GM19240 (cell line): ENCODE data around the gene TBC1D14.

Experiments
- DNase-seq: peaks from one replicate; pipeline ENCODE4 v3.0.0; 2011; ENCODE audit warnings: low spot score; ENCODE audit not compliant: insufficient read length

The TBC1D14 gene

GRCh38 chr4:6945052-6945409 lies 35.4 kb downstream of the TBC1D14 start:
- DNase-seq: no peak

GRCh38 chr4:6946497-6946896 lies 36.9 kb downstream of the TBC1D14 start:
- DNase-seq: no peak

DNA sequence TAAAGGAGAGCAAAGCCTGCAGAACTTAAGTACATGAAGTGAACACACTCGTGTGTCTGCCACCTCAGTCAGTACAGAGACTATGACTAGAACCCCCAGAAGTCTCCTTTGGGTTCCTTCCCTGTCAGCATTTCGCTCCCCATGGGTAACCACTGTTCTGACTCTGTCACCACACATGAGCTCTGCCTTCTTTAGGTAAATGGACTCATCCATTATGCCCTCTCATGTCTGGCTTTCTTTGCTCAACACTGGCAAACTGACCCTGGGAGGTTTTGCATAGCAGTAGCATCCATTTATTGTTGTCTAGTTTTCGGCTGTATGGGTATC lies 38.5 kb downstream of the TBC1D14 start:
- DNase-seq: no peak

DNA sequence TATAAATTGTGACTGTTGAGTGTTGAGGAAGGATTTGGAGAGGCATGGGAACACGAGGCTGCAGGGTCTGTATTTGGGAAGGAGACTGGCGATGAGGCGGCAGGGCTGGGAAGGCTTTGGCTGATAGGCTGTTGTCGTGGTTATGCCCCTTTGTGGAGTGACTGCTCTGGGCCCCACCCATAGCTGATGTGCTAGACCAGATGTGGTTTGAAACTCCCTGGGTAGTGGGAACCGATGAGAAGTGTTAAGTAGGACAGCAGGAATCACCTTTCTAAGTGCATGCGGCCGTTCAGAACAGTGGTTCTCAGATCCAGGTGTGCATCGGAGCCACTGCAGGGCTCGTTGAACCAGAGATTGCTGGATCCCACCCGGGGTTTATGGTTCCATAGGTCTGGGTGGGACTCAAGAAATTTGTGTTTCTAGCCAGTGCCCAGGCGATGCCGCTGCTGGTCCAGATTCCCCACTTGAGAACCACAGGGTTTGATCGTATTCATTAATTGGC lies 42.3 kb downstream of the TBC1D14 start:
- DNase-seq: no peak

DNA sequence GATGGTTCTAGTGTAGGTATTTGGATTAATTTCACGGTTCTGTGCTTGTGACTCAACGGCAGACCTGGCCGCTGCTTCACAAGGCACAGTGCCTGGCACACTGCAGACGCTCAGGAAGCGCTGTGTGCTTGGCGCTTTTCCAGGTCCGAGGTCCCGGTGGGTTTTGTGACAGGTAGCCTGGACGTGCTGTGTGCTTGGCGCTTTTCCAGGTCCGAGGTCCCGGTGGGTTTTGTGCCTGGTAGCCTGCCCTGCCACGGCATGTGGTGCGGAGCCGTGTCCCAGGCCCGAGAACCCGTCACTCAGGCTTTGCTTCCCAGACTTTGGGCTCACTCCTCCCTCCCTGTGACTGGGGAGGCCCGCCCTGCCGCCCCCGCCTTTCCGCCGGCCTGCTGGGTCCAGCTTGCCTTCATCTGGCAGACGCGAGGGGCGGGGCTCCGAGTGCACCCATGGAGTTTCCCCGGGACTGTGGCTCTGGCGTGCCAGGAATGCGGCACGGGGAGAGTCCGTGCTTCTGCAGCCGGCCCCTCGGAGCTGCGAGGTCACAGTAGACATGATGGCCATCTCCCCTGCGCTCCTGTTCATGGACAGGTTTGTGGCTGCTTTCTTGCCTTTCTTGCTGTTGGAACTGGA lies 44.2 kb downstream of the TBC1D14 start:
- DNase-seq: no peak

- no peak for DNase-seq
Measured at GRCh38 chr4:6955261-6955911, 45.8 kb downstream of the TBC1D14 start.

DNA sequence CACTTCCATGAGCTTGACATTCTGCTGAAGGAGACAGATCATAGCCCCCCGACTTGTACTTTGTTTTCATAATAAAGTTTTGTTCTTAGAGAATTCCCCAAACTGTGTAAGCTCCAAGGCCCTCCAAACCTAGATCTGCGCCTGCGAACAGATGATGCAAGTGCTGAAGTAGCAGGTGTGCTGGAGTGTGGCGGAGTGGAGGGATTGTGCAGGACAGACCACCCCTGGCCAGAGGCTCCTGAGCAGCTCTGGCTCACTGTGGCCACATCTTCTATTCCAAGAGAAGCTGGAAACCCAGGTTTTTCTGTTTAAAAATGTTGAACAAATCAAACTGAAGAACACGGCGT lies 46.4 kb downstream of the TBC1D14 start:
- no peak for DNase-seq

DNA sequence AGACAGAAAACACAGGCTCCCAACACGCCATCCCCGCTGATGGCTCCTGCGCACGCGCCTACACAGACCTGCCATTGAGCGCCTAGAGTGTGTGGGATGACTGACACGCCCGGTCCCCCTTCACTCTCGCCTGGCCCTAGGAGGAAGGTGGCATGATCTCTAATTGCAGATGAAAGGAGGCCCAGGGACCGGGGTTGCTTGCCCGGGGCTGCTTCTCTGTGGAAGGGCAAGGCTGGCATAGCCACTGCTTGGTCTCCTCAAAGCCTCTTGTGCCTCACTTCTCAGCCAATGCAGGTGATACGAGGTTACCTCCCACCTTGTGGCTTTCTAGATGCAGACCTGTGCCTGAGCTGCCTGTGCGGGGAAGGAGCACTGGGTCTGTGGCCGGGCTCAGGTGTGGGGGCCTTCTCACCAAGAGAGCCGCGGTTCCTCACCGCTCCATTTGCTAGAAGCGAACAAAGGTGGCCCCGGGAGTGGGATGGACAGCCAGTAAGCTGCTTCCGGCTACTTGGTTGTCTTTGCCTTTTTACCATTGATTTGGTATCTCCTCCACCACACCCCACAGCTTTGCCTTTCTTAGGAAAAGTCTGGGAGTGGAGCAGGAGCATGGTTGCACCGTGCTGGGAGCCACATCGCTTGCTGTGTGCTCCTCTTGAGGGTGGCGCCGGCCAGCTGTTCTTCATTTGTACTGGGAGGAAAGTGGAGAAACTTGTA lies 47.0 kb downstream of the TBC1D14 start:
- DNase-seq: no peak

DNA sequence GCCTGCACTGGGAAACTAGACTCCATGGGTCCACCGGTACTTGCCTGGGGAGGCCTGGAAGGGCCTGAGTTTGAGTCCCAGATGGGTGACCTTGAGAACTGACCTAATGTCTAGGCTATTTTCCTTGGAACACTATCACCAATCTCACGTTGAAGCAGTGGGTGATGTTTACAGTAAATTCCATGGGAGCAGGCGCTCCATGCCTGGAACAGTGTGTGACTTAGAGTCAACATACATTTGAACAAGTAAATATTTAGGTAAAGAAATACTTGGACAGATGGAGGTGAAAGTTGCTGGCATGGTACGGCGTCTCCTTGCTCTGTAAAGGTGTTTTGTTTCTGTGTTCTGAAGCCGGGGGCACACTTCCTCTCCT lies 47.5 kb downstream of the TBC1D14 start:
- DNase-seq: no peak

DNA sequence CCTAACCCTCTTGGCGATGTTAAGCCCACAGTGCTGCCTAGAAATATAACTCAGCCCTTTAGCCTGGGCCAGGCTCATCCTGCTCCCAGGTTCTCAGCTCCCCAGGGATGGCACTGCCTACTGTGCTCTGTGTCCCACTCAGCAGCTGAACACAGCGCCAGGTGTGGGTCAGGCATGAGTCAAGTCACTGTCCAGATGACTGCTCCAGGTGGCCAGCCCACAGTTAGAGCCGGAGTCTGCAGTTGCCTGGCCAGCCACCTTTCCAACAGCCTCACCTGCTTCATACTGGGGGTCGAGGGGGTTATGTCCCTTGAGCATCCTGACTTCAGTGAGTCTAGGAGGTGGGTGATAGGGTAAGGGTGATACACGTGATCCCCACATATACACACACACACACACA lies 48.4 kb downstream of the TBC1D14 start:
- no peak for DNase-seq

DNA sequence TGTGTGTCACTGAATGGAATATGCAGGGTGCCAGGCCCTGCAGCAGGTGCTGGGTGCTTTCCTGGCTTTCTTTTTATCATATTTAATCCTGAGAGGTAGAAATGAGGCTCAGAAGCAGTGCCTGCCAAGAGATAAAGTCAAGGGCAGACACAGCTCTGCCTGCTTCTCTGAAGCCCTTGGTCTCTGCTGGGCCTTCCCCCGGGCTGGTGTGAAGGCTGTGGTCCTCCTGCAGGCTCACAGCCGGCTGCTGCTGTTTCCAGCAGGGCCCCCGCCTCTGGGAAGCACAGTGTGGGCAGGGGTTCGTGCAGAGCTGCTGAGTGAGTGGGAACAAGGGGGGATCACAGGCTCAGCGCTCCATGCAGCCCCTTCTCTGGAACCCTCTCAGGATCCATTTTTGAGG lies 49.6 kb downstream of the TBC1D14 start:
- no peak for DNase-seq

DNA sequence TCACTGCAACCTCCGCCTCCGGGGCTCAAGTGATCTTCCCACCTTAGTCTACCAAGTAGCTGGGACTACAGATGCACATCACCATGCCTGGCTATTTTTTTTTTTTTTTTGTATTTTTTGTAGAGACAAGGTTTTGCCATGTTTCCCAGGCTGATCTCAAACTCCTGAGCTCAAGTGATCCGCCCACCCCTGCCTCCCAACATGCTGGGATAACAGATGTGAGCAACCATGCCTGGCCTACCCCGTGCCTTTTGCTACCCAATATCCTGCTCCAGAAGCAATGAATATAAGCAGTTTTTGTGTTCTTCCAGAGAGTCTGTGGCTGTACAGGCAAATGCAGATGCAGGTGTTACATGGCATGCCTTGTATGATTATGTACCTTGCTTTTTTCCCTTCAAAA lies 50.5 kb downstream of the TBC1D14 start:
- no peak for DNase-seq

DNA sequence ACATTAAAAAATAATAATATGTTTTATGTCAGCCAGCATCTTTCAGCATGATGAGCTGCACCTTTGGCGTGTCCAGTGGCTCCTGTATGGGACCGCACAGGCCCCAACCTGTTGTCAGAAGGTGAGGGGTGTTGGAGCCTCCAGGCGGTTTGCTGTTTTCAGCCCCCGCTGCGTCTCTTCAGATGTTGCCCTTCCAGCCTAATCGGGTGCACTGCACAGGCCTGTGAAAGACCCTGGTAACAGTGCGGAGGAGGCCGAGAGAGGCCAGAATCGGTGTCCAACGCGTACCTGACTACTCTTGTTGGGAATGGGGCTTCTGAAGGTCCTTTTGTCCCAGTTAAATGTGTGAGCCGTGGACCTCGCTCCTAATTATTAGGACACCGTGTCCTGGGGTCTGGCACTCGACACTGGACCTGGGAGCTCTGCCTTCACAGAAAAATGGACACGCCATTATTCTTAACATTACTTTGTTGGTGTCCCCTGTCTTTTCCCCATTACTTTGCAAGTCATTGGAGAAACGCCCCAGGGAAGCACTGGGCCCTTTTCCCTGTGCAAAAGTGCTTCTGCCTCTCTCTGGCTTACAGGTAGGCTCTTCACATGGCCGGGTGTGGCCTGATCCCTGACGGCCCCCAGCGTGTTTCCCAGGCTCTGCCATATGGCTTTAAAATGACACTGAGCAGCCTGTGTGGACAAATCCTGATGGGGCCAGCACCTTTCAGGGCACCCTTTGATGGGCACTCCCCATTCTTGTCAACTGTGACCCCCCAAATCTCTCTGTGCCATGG lies 51.2 kb downstream of the TBC1D14 start:
- no peak for DNase-seq

- no peak for DNase-seq
Measured at GRCh38 chr4:6961496-6962210, 52.0 kb downstream of the TBC1D14 start.

GRCh38 chr4:6962211-6963041 lies 52.8 kb downstream of the TBC1D14 start:
- no peak for DNase-seq

DNA sequence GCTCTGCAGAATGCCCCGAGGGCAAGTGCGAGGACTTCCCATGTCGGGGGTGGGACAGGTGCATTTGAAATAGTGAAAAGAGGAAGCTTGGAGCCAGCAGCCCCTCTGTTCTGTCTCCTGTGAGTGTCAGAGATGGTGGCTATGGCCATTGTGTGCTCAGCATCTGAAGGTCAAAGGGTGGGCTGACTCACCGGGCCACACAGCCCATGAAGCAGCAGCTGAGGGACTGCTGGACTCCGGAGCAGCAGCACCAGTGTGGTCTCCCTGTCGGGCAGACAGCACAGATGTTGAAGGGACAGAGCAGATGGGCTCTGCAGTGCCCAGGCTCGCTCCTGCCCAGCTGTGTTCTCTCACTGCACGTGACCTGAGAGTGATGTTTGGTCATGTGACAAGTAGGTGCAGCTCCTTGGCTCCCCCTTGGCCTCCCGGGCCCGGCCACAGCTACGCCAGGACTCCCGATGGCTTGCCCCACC lies 53.5 kb downstream of the TBC1D14 start:
- DNase-seq: no peak

DNA sequence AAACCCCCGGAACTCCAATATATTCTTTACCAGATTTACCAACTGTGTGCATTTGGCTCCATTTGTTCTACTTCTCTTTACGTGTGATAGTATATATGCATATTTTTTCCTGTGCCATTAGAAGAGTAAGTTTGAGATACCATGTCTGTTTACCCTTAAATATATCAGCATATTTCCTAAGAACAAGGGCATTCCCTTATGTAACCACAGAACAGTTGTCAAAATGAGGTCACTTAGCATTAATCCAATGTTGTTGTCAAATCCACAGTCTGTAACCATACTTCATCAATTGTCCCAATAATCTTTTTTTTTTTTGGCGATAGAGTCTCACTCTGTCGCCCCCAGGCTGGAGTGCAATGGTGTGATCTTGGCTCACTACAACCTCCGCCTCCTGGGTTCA lies 55.2 kb downstream of the TBC1D14 start:
- no peak for DNase-seq

DNA sequence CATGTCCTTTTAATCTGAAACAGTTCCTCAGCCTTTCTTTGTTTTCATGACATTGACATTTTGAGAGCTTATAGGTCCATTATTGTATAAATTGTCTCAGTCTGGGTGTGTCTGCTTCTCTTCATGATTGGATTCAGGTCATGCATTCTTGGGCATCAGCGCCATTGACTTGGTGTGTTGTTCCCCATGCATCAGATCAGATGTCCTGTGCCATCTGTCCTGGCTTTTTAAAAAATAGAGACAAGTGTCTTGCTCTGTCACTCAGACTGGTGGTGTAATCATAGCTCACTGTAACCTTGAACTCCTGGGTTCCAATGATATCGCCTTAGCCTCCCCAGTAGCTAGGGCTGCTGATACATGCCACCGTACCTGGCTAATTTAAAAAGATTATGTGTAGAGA lies 55.7 kb downstream of the TBC1D14 start:
- no peak for DNase-seq

DNA sequence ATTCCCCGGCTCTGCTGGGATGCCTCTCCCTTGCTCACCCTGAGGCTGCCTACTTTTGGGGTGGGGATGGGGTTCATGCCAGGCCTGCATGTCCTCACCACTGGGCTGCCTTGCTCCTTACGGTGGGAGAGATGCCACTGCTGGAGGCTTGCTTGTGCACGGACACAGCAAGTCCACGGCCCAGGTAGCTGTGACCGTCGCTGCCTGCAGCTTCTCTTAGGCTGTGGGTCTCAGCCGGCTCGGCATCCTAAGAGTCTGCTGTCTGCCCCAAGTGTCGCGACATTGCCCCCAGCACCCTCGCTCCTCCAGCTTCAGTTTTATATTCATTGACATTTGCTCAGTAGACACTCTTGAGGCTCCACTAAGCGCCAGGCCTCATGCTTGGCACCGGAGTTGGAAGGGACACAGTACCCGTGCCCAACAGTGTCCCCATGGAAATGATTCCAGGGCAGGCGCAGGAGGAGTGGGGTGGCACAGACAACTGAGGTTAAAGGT lies 58.3 kb downstream of the TBC1D14 start:
- DNase-seq: no peak

DNA sequence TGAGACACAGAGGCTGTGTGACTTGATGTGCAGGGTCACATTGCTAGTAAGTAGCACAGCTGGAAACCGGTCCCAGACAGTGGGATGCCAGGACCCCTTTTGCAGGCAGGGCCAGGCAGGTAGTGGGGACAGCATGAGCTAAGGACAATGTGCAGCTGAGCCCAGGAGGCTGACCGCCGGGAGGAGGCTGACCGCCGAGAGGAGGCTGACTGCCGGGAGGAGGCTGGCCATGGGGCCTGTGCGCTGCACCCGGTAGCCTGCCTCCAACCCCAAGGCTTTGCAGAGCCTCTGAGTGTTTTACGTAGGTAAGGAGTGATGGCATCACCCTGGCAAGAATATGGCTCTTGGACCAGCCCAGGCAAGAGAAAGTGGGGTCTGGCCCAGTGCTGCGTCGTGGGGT lies 58.9 kb downstream of the TBC1D14 start:
- DNase-seq: no peak
